Caco-2 (cell line): ENCODE results near the gene KIF16B. TPM values are rescaled to one million over a fixed set of nuclear protein-coding genes. Genes with fewer than 3 reads are reported as not detected.

Experiments
- BruUV-seq: library from RNA; stranded (reverse); fragments of 400-500 nt; replicated peaks from 2 replicates; lab custom pipeline; 2021; lab: Mats Ljungman, UMichigan
- CTCF ChIA-PET: fragments of 300-600 bp; sonication (Branson Sonifier 250); formaldehyde crosslinking; loops from one replicate; lab custom pipeline; 2022; ENCODE audit warnings: antibody characterized with exemption; lab: Charles Lee
- POLR2A ChIA-PET: fragments of 300-600 bp; sonication (Branson Sonifier 250); formaldehyde crosslinking; loops from one replicate; lab custom pipeline; 2022; ENCODE audit warnings: antibody characterized with exemption; lab: Charles Lee
- DNase-seq, 2 experiments: peaks; one replicate each; pipeline versions ENCODE4 v3.0.0 to v3.0.0-alpha.2; 2020 to 2022
- H3K27me3 ChIP-seq: replicated peaks from 2 replicates; pipeline ENCODE4 v1.6.0; 2011; ENCODE audit warnings: low read length; ENCODE audit not compliant: control insufficient read depth, insufficient read depth
- H3K36me3 ChIP-seq: 2 replicates; pipeline ENCODE4 v1.5.1; 2011; ENCODE audit warnings: low read length; ENCODE audit not compliant: control insufficient read depth, insufficient read depth
- H3K4me1 ChIP-seq: fragments of 250-450 bp; sonication (Bioruptor Pico); 2 replicates; pipeline ENCODE4 v1.5.1; 2020; ENCODE audit warnings: mild to moderate bottlenecking
- H3K4me3 ChIP-seq: 2 replicates; pipeline ENCODE4 v1.5.1; 2011; ENCODE audit warnings: low read depth, mild to moderate bottlenecking, control low read depth, low read length
- H3K9me3 ChIP-seq: fragments of 250-450 bp; sonication (Bioruptor Pico); 2 replicates; pipeline ENCODE4 v1.5.1; 2020; ENCODE audit warnings: mild to moderate bottlenecking, moderate library complexity
- H3K27ac Mint-ChIP-seq: one replicate; pipeline ENCODE4 v1.8.0; 2022; ENCODE audit warnings: mixed read lengths; ENCODE audit not compliant: unreplicated experiment
- H3K27me3 Mint-ChIP-seq: one replicate; pipeline ENCODE4 v1.8.0; 2022; ENCODE audit warnings: mixed read lengths; ENCODE audit not compliant: insufficient read depth, unreplicated experiment
- H3K36me3 Mint-ChIP-seq: one replicate; pipeline ENCODE4 v1.8.0; 2022; ENCODE audit warnings: mild to moderate bottlenecking, mixed read lengths; ENCODE audit not compliant: insufficient read depth, unreplicated experiment
- H3K4me1 Mint-ChIP-seq: one replicate; pipeline ENCODE4 v1.8.0; 2022; ENCODE audit warnings: low read depth, mixed read lengths; ENCODE audit not compliant: unreplicated experiment
- H3K4me3 Mint-ChIP-seq: one replicate; pipeline ENCODE4 v1.8.0; 2022; ENCODE audit warnings: mild to moderate bottlenecking, moderate library complexity, mixed read lengths; ENCODE audit not compliant: unreplicated experiment
- H3K9me3 Mint-ChIP-seq: one replicate; pipeline ENCODE4 v1.8.0; 2022; ENCODE audit warnings: mixed read lengths; ENCODE audit not compliant: unreplicated experiment
- CTCF ChIP-seq, 2 experiments: fragments of 200-600 bp in 1 of 2; IDR thresholded peaks; 1 replicate in 1 of 2; 2 replicates in 1 of 2; pipeline versions ENCODE4 v1.5.1 to v1.8.0; 2011 to 2022; ENCODE audit warnings: antibody characterized with exemption in 1 of 2, control low read depth in 1 of 2, inconsistent platforms in 1 of 2, low read depth in 1 of 2, low read length in 1 of 2, mild to moderate bottlenecking in 1 of 2, moderate library complexity in 1 of 2; ENCODE audit not compliant: insufficient read depth in 1 of 2, severe bottlenecking in 1 of 2, unreplicated experiment in 1 of 2
- intact Hi-C: fragments of 100-400 bp; cut with micrococcal nuclease; formaldehyde crosslinking; loops from one replicate; pipeline ENCODE4 v1.10.0; 2022; ENCODE audit not compliant: unreplicated experiment
- total RNA-seq: library from RNA; stranded (reverse); gene quantifications from 2 replicates; pipeline ENCODE4 v1.2.3, GENCODE V29; 2022

The KIF16B gene
- total RNA-seq, 1 experiment from 2014 or later: 11.3 TPM

GRCh38 chr20:16590041-16590633 is 16.9 kb upstream of the KIF16B start:
- H3K9me3 ChIP-seq: no peaks in the 10 kb centered on the region
- intact Hi-C loops: no loop called here
- CTCF ChIA-PET: no interaction called here
- Mint-ChIP-seq H3K27me3 (peaks cover 2% of the 10 kb centered on the region), H3K36me3 (no peaks in the 10 kb centered on the region), H3K27ac (no peak overlapping the region), H3K9me3 (no peaks in the 10 kb centered on the region), H3K4me3 (no peak overlapping the region), H3K4me1 (peaks cover 17% of the 10 kb centered on the region)
- BruUV-seq: no TSS peak
- TF ChIP-seq CTCF (IDR thresholded peaks at IDR 0.05; ENCODE audit: insufficient read depth in 1 of 2, low read depth in 1 of 2, low read length in 1 of 2, severe bottlenecking in 1 of 2, unreplicated experiment in 1 of 2): no peak
- H3K36me3 ChIP-seq: no peaks in the 10 kb centered on the region
- H3K4me1 ChIP-seq: peaks cover 24% of the 10 kb centered on the region
- no peak for DNase-seq
- POLR2A ChIA-PET: no interaction called here
- no peaks in the 10 kb centered on the region for H3K27me3 ChIP-seq
- no peak overlapping the region for H3K4me3 ChIP-seq

DNA sequence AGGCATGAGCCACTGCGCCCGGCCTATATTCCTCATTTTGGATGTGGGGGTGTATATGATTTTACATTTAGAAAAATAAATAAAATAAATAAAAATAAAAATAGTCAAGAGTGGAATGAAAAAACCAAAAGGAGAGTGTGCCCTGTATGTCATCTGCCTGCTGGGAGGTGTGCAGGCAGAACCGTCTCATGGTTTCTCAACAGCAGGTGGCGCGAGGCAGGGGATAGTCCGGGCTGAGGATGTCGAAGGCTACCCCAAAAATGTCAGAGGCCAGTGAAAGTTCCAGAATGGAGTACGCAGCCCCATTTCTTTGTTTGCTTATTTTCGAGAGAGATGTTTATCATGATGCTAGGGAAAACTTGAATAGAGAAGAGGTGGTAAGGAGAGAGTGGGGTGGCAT is 16.4 kb upstream of the KIF16B start:
- Histone ChIP-seq H3K27me3 (no peaks in the 10 kb centered on the region), H3K36me3 (no peaks in the 10 kb centered on the region), H3K4me3 (no peak overlapping the region), H3K9me3 (no peaks in the 10 kb centered on the region), H3K4me1 (peaks cover 24% of the 10 kb centered on the region)
- ChIA-PET CTCF (no interaction called here), POLR2A (no interaction called here)
- Mint-ChIP-seq H3K4me3 (no peak overlapping the region), H3K27ac (no peak overlapping the region), H3K36me3 (no peaks in the 10 kb centered on the region), H3K27me3 (peaks cover 2% of the 10 kb centered on the region), H3K4me1 (peaks cover 17% of the 10 kb centered on the region), H3K9me3 (no peaks in the 10 kb centered on the region)
- no peak for TF ChIP-seq CTCF (IDR thresholded peaks at IDR 0.05; ENCODE audit: insufficient read depth in 1 of 2, low read depth in 1 of 2, low read length in 1 of 2, severe bottlenecking in 1 of 2, unreplicated experiment in 1 of 2)
- intact Hi-C loops: no loop called here
- no TSS peak for BruUV-seq
- DNase-seq: no peak

GRCh38 chr20:16588241-16588640 is 15.0 kb upstream of the KIF16B start:
- Mint-ChIP-seq H3K36me3 (no peaks in the 10 kb centered on the region), H3K9me3 (no peaks in the 10 kb centered on the region), H3K27me3 (peaks cover 2% of the 10 kb centered on the region), H3K4me1 (peaks cover 17% of the 10 kb centered on the region), H3K27ac (no peak overlapping the region), H3K4me3 (no peak overlapping the region)
- ChIA-PET CTCF (interaction anchor here (0.6 kb wide), 1 partner anchor 68 kb away, joined by 5 read pairs; no protein-coding TSS in a partner anchor), POLR2A (no interaction called here)
- TF ChIP-seq CTCF (IDR thresholded peaks at IDR 0.05; ENCODE audit: insufficient read depth in 1 of 2, low read depth in 1 of 2, low read length in 1 of 2, severe bottlenecking in 1 of 2, unreplicated experiment in 1 of 2): no peak
- H3K36me3 ChIP-seq: no peaks in the 10 kb centered on the region
- H3K4me1 ChIP-seq: peaks cover 24% of the 10 kb centered on the region
- H3K27me3 ChIP-seq: no peaks in the 10 kb centered on the region
- DNase-seq: no peak
- no peaks in the 10 kb centered on the region; the same call in 1 of the 2 replicates for H3K9me3 ChIP-seq
- intact Hi-C loops: no loop called here
- H3K4me3 ChIP-seq: no peak overlapping the region
- no TSS peak for BruUV-seq
